IMR-90 (cell line): Measurements from ENCODE around the gene HSPG2.
"Not testable (repeated sequence)": the region's sequence is repeated elsewhere in the genome, so short reads cannot be mapped to it uniquely, and the experiment has no call there.

Experiments used
- CEBPB ChIP-seq: IDR thresholded peaks from 2 replicates; pipeline ENCODE4 v1.6.1; 2012; ENCODE audit warnings: low read depth, low read length, improper control_type of control experiment
- CTCF ChIP-seq: conservative IDR thresholded peaks from 2 replicates; pipeline ENCODE4 v1.5.1; 2012; ENCODE audit warnings: mild to moderate bottlenecking, low read depth, low read length, improper control_type of control experiment
- POLR2A ChIP-seq: IDR thresholded peaks from 2 replicates; pipeline ENCODE4 v1.6.1; 2012; ENCODE audit warnings: mild to moderate bottlenecking, low read depth, low read length

GRCh38 chr1:21917239-21917631 lies 19.9 kb downstream of the HSPG2 start:
- TF ChIP-seq POLR2A, CEBPB, CTCF: not testable (repeated sequence)
